ENCODE results near the gene DCHS2. TPM values are rescaled to one million over a fixed set of nuclear protein-coding genes. Genes with fewer than 3 reads are reported as not detected.

Gene DCHS2
- total RNA-seq, 4 donors from 2014 or later = under 0.01 TPM; not detected in 3

GRCh38 chr4:154414371-154414770 is 77.2 kb downstream of the DCHS2 start:
- H3K4me3 ChIP-seq = no peak overlapping the region
- no peak for DNase-seq (ENCODE audit: low spot score in 2 of 2)
- TF ChIP-seq POLR2A (IDR thresholded peaks at IDR 0.05) (no peak), EP300 (IDR thresholded peaks at IDR 0.05) (no peak)
- TF ChIP-seq, protein P1, sequence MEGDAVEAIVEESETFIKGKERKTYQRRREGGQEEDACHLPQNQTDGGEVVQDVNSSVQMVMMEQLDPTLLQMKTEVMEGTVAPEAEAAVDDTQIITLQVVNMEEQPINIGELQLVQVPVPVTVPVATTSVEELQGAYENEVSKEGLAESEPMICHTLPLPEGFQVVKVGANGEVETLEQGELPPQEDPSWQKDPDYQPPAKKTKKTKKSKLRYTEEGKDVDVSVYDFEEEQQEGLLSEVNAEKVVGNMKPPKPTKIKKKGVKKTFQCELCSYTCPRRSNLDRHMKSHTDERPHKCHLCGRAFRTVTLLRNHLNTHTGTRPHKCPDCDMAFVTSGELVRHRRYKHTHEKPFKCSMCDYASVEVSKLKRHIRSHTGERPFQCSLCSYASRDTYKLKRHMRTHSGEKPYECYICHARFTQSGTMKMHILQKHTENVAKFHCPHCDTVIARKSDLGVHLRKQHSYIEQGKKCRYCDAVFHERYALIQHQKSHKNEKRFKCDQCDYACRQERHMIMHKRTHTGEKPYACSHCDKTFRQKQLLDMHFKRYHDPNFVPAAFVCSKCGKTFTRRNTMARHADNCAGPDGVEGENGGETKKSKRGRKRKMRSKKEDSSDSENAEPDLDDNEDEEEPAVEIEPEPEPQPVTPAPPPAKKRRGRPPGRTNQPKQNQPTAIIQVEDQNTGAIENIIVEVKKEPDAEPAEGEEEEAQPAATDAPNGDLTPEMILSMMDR (IDR thresholded peaks at IDR 0.05) = no peak
- no peaks in the 10 kb centered on the region for H3K9me3 ChIP-seq
- WGBS, 2 donors = 70 to 73% methylated on average over 2 of the region's 2 CpGs
- no peaks in the 10 kb centered on the region for H3K27me3 ChIP-seq
- H3K27ac ChIP-seq = no peak overlapping the region
- peaks cover 0 to 14% (median 2%) of the 10 kb centered on the region in 4 donors for H3K4me1 ChIP-seq
- H3K36me3 ChIP-seq = no peaks in the 10 kb centered on the region

DNA sequence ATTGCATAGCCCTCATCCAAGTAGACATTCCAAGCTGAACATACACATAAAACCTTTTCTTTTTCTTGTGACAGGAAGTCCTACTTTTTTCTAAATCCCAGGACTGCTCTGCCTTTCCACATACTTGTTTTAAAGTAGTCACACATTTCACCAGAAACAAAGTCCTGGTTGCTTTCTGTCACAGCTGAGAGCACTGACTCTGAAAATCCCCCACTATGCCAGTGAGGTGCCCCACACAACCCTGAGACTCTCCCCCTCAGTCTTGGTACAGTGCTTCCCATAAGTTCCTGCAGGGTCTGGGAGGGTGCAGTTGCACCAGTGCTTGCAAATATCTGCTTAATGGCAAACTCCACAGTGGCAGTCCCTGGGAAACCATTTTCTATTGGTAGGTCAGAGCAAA is 84.2 kb downstream of the DCHS2 start:
- Histone ChIP-seq H3K9me3 (no peaks in the 10 kb centered on the region), H3K27ac (no peak overlapping the region), H3K4me3 (no peak overlapping the region), H3K27me3 (no peaks in the 10 kb centered on the region), H3K4me1 (no peaks in the 10 kb centered on the region), H3K36me3 (no peaks in the 10 kb centered on the region)
- no peak for DNase-seq (ENCODE audit: low spot score in 2 of 2)
- no peak for TF ChIP-seq POLR2A (IDR thresholded peaks at IDR 0.05)

DNA sequence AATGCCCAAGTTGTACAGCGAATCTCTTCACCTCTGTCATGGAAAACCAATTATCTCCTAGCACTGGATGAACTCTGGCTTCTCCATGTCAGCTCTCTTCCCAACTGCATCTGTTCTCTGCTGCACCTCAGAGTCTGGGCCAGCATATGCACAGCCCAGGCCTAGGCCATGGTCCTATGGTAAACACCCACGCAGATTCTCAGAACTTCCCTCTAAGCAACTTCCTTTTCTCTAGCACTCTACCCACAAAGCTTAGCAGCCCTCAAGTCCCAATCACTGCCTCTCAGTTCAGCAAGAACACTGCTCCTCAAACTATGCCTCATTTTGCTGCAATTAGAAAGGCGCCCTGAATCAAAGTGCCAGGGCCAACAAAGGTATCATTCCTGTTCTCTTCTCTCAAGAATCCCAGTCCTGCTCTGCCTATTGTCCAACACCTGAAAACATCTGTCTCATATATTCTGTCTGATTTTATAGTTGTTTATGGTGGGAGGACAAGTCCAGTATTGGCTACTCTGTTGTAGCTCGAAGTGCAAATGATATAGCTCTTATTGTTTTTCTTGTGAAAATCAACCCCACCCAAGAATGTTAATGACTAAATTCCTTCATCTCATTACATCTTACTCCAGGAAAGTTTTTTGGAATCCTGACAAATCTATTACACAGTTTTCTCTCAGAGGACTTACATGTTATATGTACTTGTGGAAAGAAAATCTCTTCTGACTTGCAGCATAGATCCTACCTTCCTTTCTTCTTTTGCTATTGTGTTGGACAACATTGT is 85.4 kb downstream of the DCHS2 start:
- Histone ChIP-seq H3K27me3 (no peaks in the 10 kb centered on the region), H3K4me1 (no peaks in the 10 kb centered on the region), H3K9me3 (no peaks in the 10 kb centered on the region), H3K4me3 (no peak overlapping the region), H3K36me3 (no peaks in the 10 kb centered on the region), H3K27ac (no peak overlapping the region)
- WGBS, 2 donors = 71 to 75% methylated on average over 4 of the region's 4 CpGs
- no peak for DNase-seq (ENCODE audit: low spot score in 2 of 2)
- TF ChIP-seq EP300 (IDR thresholded peaks at IDR 0.05) (no peak), POLR2A (IDR thresholded peaks at IDR 0.05) (no peak)
- TF ChIP-seq, protein P1 (IDR thresholded peaks at IDR 0.05) = no peak

GRCh38 chr4:154399259-154399974 is 92.2 kb downstream of the DCHS2 start:
- no peaks in the 10 kb centered on the region for H3K27me3 ChIP-seq
- H3K4me1 ChIP-seq = no peaks in the 10 kb centered on the region
- H3K4me3 ChIP-seq = peak overlapping the region in 1 of 4 donors; percentile 30
- no peak overlapping the region for H3K27ac ChIP-seq
- WGBS, 2 donors = 44 to 47% methylated on average over 10 of the region's 10 CpGs
- H3K9me3 ChIP-seq = no peaks in the 10 kb centered on the region
- TF ChIP-seq EP300 (IDR thresholded peaks at IDR 0.05) (no peak), POLR2A (IDR thresholded peaks at IDR 0.05) (no peak)
- TF ChIP-seq, protein P1 (IDR thresholded peaks at IDR 0.05) = peak in 4 of 5 experiments; percentile 20 to 39 (median 32)
- H3K36me3 ChIP-seq = no peaks in the 10 kb centered on the region
- DNase-seq (ENCODE audit: low spot score in 2 of 2) = no peak

- no peak for TF ChIP-seq EP300 (IDR thresholded peaks at IDR 0.05)
- TF ChIP-seq, protein P1 (IDR thresholded peaks at IDR 0.05) = no peak
- Histone ChIP-seq H3K9me3 (no peaks in the 10 kb centered on the region), H3K4me3 (no peak overlapping the region), H3K27me3 (no peaks in the 10 kb centered on the region), H3K4me1 (no peaks in the 10 kb centered on the region), H3K36me3 (no peaks in the 10 kb centered on the region), H3K27ac (no peak overlapping the region)
- WGBS, 2 donors = 87 to 88% methylated on average over 3 of the region's 3 CpGs
- DNase-seq (ENCODE audit: low spot score in 2 of 2) = no peak
Observed at GRCh38 chr4:154390324-154390723, 101.3 kb downstream of the DCHS2 start.

Data from tibial nerve (tissue), 4 donors.